AG10803 (cell line): ENCODE measurements around the gene OR52B2.
"Not testable (repeated sequence)": the region's sequence is repeated elsewhere in the genome, so short reads cannot be mapped to it uniquely, and the experiment has no call there.

Experiments
- DNase-seq: peaks from one replicate; pipeline ENCODE4 v3.0.0; 2010; ENCODE audit warnings: low read depth
- H3K4me3 ChIP-seq: 2 replicates; pipeline ENCODE4 v1.5.1; 2011; ENCODE audit warnings: mild to moderate bottlenecking, low read length, control low read depth
- CTCF ChIP-seq: conservative IDR thresholded peaks from 2 replicates; pipeline ENCODE4 v1.5.1; 2011; ENCODE audit warnings: mild to moderate bottlenecking, low read length, control low read depth, inconsistent platforms

OR52B2 gene

GRCh38 chr11:6156628-6157359 lies 13.3 kb downstream of the OR52B2 start:
- no peak overlapping the region for H3K4me3 ChIP-seq
- no peak for DNase-seq
- no peak for TF ChIP-seq CTCF

- TF ChIP-seq CTCF: no peak
- DNase-seq: no peak
- H3K4me3 ChIP-seq: no peak overlapping the region
Measured at GRCh38 chr11:6152126-6152525, 18.0 kb downstream of the OR52B2 start.

GRCh38 chr11:6151117-6151516 lies 19.0 kb downstream of the OR52B2 start:
- TF ChIP-seq CTCF: no peak

GRCh38 chr11:6143737-6144136 lies 26.4 kb downstream of the OR52B2 start:
- not testable (repeated sequence) for DNase-seq, H3K4me3 ChIP-seq

More at GRCh38 chr11:6151117-6151516, 19.0 kb downstream of the OR52B2 start:
- H3K4me3 ChIP-seq: no peak overlapping the region
- DNase-seq: no peak

GRCh38 chr11:6142936-6143335 lies 27.2 kb downstream of the OR52B2 start:
- H3K4me3 ChIP-seq: no peak overlapping the region
- DNase-seq: no peak
- TF ChIP-seq CTCF: no peak

GRCh38 chr11:6135936-6136335 lies 34.2 kb downstream of the OR52B2 start:
- H3K4me3 ChIP-seq, DNase-seq: not testable (repeated sequence)

GRCh38 chr11:6132431-6132830 lies 37.7 kb downstream of the OR52B2 start:
- no peak for DNase-seq
- no peak for TF ChIP-seq CTCF
- no peak overlapping the region for H3K4me3 ChIP-seq

GRCh38 chr11:6129635-6130034 lies 40.5 kb downstream of the OR52B2 start:
- H3K4me3 ChIP-seq: no peak overlapping the region
- TF ChIP-seq CTCF: no peak
- DNase-seq: no peak
